K562 (cell line): ENCODE measurements around the gene LSM12. TPM values are rescaled to one million over a fixed set of nuclear protein-coding genes. Genes with fewer than 3 reads are reported as not detected.

Experiments used
- ATAC-seq: fragments of 200-7000 bp; cut with Tn5 transposase; 3 replicates; pipeline ENCODE4 v1.9.1; 2020; ENCODE audit warnings: moderate library complexity
- BruUV-seq: library from RNA; stranded (reverse); fragments of 400-500 nt; replicated peaks from 2 replicates; lab custom pipeline; 2021; lab: Mats Ljungman, UMichigan
- CTCF ChIA-PET: fragments of 300-600 bp; formaldehyde crosslinking; extraction: SDS; loops from one replicate; lab custom pipeline; 2021; ENCODE audit warnings: low intra/inter-chr PET ratio; lab: Yijun Ruan, JAX
- POLR2A ChIA-PET: fragments of 300-600, 350-650 bp; sonication (Branson Sonifier 250); formaldehyde crosslinking; extraction: SDS; loops from one replicate; lab custom pipeline; 2021; ENCODE audit warnings: antibody characterized with exemption, inconsistent platforms; lab: Yijun Ruan, JAX
- DNase-seq, 4 experiments: peaks; one replicate each; pipeline versions ENCODE4 v3.0.0 to v3.0.0-alpha.2; 2011 to 2018; ENCODE audit warnings: low spot score in 3 of 4, mixed read lengths in 3 of 4; ENCODE audit errors: extremely low read depth in 1 of 4
- FAIRE-seq: peaks from 2 replicates; lab custom pipeline; 2011; peaks lifted over from hg19 to GRCh38; lab: Jason Lieb, UNC
- H2AFZ ChIP-seq: 2 replicates; pipeline ENCODE4 v1.6.0; 2011; ENCODE audit warnings: low read depth, low read length, control low read depth, inconsistent platforms
- H3K27ac ChIP-seq: fragments of 200-600 bp; 3 replicates; pipeline ENCODE4 v1.8.0; 2011; ENCODE audit warnings: low read depth, mild to moderate bottlenecking, control low read depth, inconsistent platforms, low read length, moderate library complexity, mixed read lengths; ENCODE audit errors: extremely low read depth
- H3K27me3 ChIP-seq, 2 experiments: fragments of 300-600 bp in 1 of 2; 2 replicates in 1 of 2; 3 replicates in 1 of 2; pipeline versions ENCODE4 v1.6.0 to v1.8.0; 2011; ENCODE audit warnings: inconsistent platforms in 2 of 2, low read length in 2 of 2, mild to moderate bottlenecking in 1 of 2, mixed read lengths in 1 of 2, moderate library complexity in 1 of 2; ENCODE audit not compliant: control insufficient read depth in 2 of 2, insufficient read depth in 2 of 2
- H3K36me3 ChIP-seq: fragments of 300-600 bp; 3 replicates; pipeline ENCODE4 v1.8.0; 2011; ENCODE audit warnings: mild to moderate bottlenecking, low read length, inconsistent platforms; ENCODE audit not compliant: control insufficient read depth, insufficient read depth
- H3K4me1 ChIP-seq, 2 experiments: fragments of 200-600 bp in 1 of 2; replicated peaks in 1 of 2; 2 replicates in 1 of 2; 3 replicates in 1 of 2; pipeline versions ENCODE4 v1.5.1 to v1.8.0; 2011; ENCODE audit warnings: inconsistent platforms in 2 of 2, low read length in 2 of 2, mild to moderate bottlenecking in 1 of 2, mixed read lengths in 1 of 2, moderate library complexity in 1 of 2; ENCODE audit not compliant: control insufficient read depth in 2 of 2, insufficient read depth in 2 of 2
- H3K4me2 ChIP-seq: 2 replicates; pipeline ENCODE4 v1.6.1; 2011; ENCODE audit warnings: low read length, control low read depth, inconsistent platforms, mixed read lengths; ENCODE audit not compliant: insufficient read depth
- H3K4me3 ChIP-seq: fragments of 200-600 bp; sonication (generic), shearing (Covaris generic); 2 replicates; pipeline ENCODE4 v1.5.1; 2016; ENCODE audit warnings: control low read depth, inconsistent platforms
- H3K79me2 ChIP-seq: fragments of 200-600 bp; 3 replicates; pipeline ENCODE4 v1.8.0; 2011; ENCODE audit warnings: low read length, inconsistent platforms; ENCODE audit not compliant: control insufficient read depth, insufficient read depth
- H3K9ac ChIP-seq, 2 experiments: 2 replicates each; pipeline versions ENCODE4 v1.6.0 to v1.6.1; 2011; ENCODE audit warnings: low read depth in 2 of 2, low read length in 2 of 2, control low read depth in 1 of 2, inconsistent platforms in 1 of 2, mild to moderate bottlenecking in 1 of 2, mixed read lengths in 1 of 2; ENCODE audit not compliant: insufficient read depth in 1 of 2
- H3K9me1 ChIP-seq: one replicate; pipeline ENCODE4 v1.6.0; 2011; ENCODE audit warnings: inconsistent platforms, mild to moderate bottlenecking, low read length, moderate library complexity; ENCODE audit not compliant: control insufficient read depth, insufficient read depth
- H3K9me3 ChIP-seq: replicated peaks from 2 replicates; pipeline ENCODE4 v1.5.1; 2011; ENCODE audit warnings: low read depth, low read length, inconsistent platforms; ENCODE audit not compliant: control insufficient read depth, insufficient read depth
- H4K20me1 ChIP-seq: replicated peaks from 2 replicates; pipeline ENCODE4 v1.6.1; 2011; ENCODE audit warnings: low read length, inconsistent platforms, mixed read lengths; ENCODE audit not compliant: control insufficient read depth, insufficient read depth
- NBN ChIP-seq: fragments of 450-650 bp; IDR thresholded peaks from 2 replicates; pipeline ENCODE4 v1.6.1; 2016; ENCODE audit warnings: low read depth, mild to moderate bottlenecking
- NRF1 ChIP-seq, 2 experiments: fragments of 450-650 bp; IDR thresholded peaks in 1 of 2; conservative IDR thresholded peaks in 1 of 2; 2 replicates each; pipeline ENCODE4 v1.6.1; 2014; ENCODE audit warnings: mild to moderate bottlenecking in 2 of 2
- POLR2A ChIP-seq: fragments of 450-650 bp; conservative IDR thresholded peaks from 2 replicates; pipeline ENCODE4 v1.6.1; 2016
- SIRT6 ChIP-seq: IDR thresholded peaks from one replicate; pipeline ENCODE4 v1.6.1; 2012; ENCODE audit warnings: low read depth, mild to moderate bottlenecking, control low read depth, inconsistent platforms, low read length, moderate library complexity
- ZNF143 ChIP-seq: sonication (generic); formaldehyde crosslinking; IDR thresholded peaks from 2 replicates; pipeline ENCODE4 v1.9.0; 2022; ENCODE audit warnings: mild to moderate bottlenecking, missing genetic modification reagents
- WGBS: fragments of 100-300 bp; shearing (Covaris generic); methylation state at CpG from one replicate; pipeline ENCODE4 v1.1.6; 2016; ENCODE audit warnings: low coverage, mixed read lengths; ENCODE audit not compliant: insufficient coverage; ENCODE audit errors: missing lambda C conversion rate; 5-methylcytosine and 5-hydroxymethylcytosine counted together
- in situ Hi-C: fragments of 300-500 bp; cut with MboI; formaldehyde crosslinking; loops from 4 replicates; pipeline ENCODE4 v1.15.0; 2018; ENCODE audit warnings: inconsistent platforms, mixed read lengths
- intact Hi-C: fragments of 100-400 bp; cut with micrococcal nuclease; formaldehyde crosslinking; loops from 2 replicates; pipeline ENCODE4 v1.14.2; 2022
- polyA plus RNA-seq, 8 experiments: library from polyadenylated mRNA; depleted of rRNA in 4 of 8; stranded (reverse) in 5 of 8; unstranded in 3 of 8; fragments of >200 nt; fragmentation: Nextera tagmentation in 2 of 8; fragmentation: Illumina TruSeq in 1 of 8; extraction: Ambion mirVana in 2 of 8; extraction: Trizol in 1 of 8; gene quantifications; 2 replicates each; pipeline versions ENCODE4 v1.2.1 to v1.2.3, GENCODE V29; 2011 to 2014; ENCODE audit warnings: inconsistent platforms in 1 of 8, missing spikeins in 1 of 8
- total RNA-seq, 7 experiments: library from RNA; depleted of rRNA in 6 of 7; stranded (reverse); fragments of >200 nt in 6 of 7; fragmentation: Illumina TruSeq in 2 of 7; extraction: Trizol in 2 of 7; gene quantifications; 2 replicates each; pipeline versions ENCODE4 v1.2.1 to v1.2.3, GENCODE V29; 2011 to 2021; ENCODE audit warnings: low replicate concordance in 1 of 7

Gene LSM12
- total and polyA plus RNA-seq, 9 of the 15 experiments (the other 6 are each of a cell fraction or from before 2014, with no cell fraction given): 53.0 to 258 (median 89.3) TPM

GRCh38 chr17:44033861-44034408 lies 32.5 kb downstream of the LSM12 start:
- no peak overlapping the region for H2AFZ ChIP-seq
- peaks cover 3% of the 10 kb centered on the region; the same call in 1 of the 3 replicates for H3K79me2 ChIP-seq
- FAIRE-seq: no peak
- no TSS peak for BruUV-seq
- no peak overlapping the region for H3K4me2 ChIP-seq
- H3K27me3 ChIP-seq: no peaks in the 10 kb centered on the region
- peaks cover 74% of the 10 kb centered on the region for H3K36me3 ChIP-seq
- in situ Hi-C loops (no loop called here), intact Hi-C loops (no loop called here)
- TF ChIP-seq POLR2A: peak; percentile 30; the same call in 1 of the 2 replicates
- no peak for TF ChIP-seq SIRT6
- H3K9me3 ChIP-seq: no peaks in the 10 kb centered on the region
- 94% methylated on average over 3 of the region's 3 CpGs for WGBS
- no peaks in the 10 kb centered on the region; a peak in 1 of 5 replicates for H3K4me1 ChIP-seq
- POLR2A ChIA-PET: interaction anchor here (0.9 kb wide), 2 partner anchors 35 to 134 kb away, joined by 3 to 4 read pairs; no protein-coding TSS in a partner anchor
- H3K4me3 ChIP-seq: no peak overlapping the region
- CTCF ChIA-PET: no interaction called here
- H3K9ac ChIP-seq: no peak overlapping the region
- no peak for ATAC-seq
- no peak overlapping the region for H3K27ac ChIP-seq
- H4K20me1 ChIP-seq: no peaks in the 10 kb centered on the region
- DNase-seq: no peak
- H3K9me1 ChIP-seq: no peaks in the 10 kb centered on the region

DNA sequence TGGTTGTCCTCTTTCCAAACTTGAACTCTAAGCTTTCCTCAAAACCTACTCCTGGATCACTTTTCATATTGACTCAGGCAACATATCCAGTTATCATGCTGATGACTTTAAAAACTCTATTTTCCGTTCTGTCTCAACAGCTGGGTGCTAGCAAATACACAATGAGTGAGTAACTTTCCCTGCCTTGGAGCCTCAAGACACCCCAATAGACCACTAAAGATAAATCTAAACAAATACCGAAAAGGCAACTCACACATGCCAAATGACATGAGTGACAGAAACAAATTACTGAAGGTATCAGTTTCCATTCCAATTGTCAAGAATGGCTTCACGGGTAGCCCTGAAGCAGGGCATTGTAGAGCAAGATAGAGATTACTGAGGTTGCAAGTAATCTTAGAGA lies 36.0 kb downstream of the LSM12 start:
- H3K9ac ChIP-seq: no peak overlapping the region
- TF ChIP-seq ZNF143 (no peak), NRF1 (conservative IDR thresholded peaks at IDR 0.05 in 1 of 2, IDR thresholded peaks at IDR 0.05 in 1 of 2) (no peak), NBN (no peak)
- TF ChIP-seq, all 486 proteins: peak for 0
- Histone ChIP-seq H2AFZ (no peak overlapping the region), H3K9me1 (no peaks in the 10 kb centered on the region), H3K9me3 (no peaks in the 10 kb centered on the region), H3K4me1 (no peaks in the 10 kb centered on the region; a peak in 1 of 5 replicates), H3K27ac (no peak overlapping the region), H3K36me3 (peaks cover 60% of the 10 kb centered on the region), H3K4me3 (no peak overlapping the region), H3K27me3 (no peaks in the 10 kb centered on the region), H3K4me2 (no peak overlapping the region), H3K79me2 (no peaks in the 10 kb centered on the region), H4K20me1 (no peaks in the 10 kb centered on the region)
- intact Hi-C loops (no loop called here), in situ Hi-C loops (no loop called here)
- ATAC-seq: no peak
- BruUV-seq: no TSS peak
- ChIA-PET CTCF (no interaction called here), POLR2A (interaction anchor here (0.6 to 1.1 kb wide), 2 partner anchors 9 to 102 kb away, joined by 3 to 5 read pairs; no protein-coding TSS in a partner anchor)
- whole genome bisulfite sequencing: 85% methylated on average over 3 of the region's 3 CpGs
- no peak for FAIRE-seq
- DNase-seq: no peak
